OCI-LY7 (cell line): Measurements from ENCODE around the gene SPTAN1.

Experiments used
- EZH2phosphoT487 ChIP-seq: fragments of 200-600 bp; sonication (generic); IDR thresholded peaks from 2 replicates; pipeline ENCODE4 v1.6.1; 2018; ENCODE audit warnings: low read depth, borderline replicate concordance, mild to moderate bottlenecking, mixed run types, antibody characterized with exemption, low read length, moderate library complexity, mixed read lengths
- TF ChIP-seq, protein P1 (sequence below): fragments of 200-600 bp; sonication (generic); conservative IDR thresholded peaks from 2 replicates; pipeline ENCODE4 v1.5.1; 2014; ENCODE audit warnings: mild to moderate bottlenecking, antibody characterized with exemption, low read length, moderate library complexity, mixed read lengths

GRCh38 chr9:128600099-128600498 lies 47.7 kb downstream of the SPTAN1 start:
- TF ChIP-seq, protein P1, sequence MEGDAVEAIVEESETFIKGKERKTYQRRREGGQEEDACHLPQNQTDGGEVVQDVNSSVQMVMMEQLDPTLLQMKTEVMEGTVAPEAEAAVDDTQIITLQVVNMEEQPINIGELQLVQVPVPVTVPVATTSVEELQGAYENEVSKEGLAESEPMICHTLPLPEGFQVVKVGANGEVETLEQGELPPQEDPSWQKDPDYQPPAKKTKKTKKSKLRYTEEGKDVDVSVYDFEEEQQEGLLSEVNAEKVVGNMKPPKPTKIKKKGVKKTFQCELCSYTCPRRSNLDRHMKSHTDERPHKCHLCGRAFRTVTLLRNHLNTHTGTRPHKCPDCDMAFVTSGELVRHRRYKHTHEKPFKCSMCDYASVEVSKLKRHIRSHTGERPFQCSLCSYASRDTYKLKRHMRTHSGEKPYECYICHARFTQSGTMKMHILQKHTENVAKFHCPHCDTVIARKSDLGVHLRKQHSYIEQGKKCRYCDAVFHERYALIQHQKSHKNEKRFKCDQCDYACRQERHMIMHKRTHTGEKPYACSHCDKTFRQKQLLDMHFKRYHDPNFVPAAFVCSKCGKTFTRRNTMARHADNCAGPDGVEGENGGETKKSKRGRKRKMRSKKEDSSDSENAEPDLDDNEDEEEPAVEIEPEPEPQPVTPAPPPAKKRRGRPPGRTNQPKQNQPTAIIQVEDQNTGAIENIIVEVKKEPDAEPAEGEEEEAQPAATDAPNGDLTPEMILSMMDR: no peak
- no peak for TF ChIP-seq EZH2phosphoT487
